NT2/D1 (cell line): ENCODE results near the gene FBXO48.

Experiments used
- DNase-seq: peaks from one replicate; pipeline ENCODE4 v3.0.0-alpha.2; 2011; ENCODE audit warnings: low read depth, low spot score
- H3K27me3 ChIP-seq: 2 replicates; pipeline ENCODE4 v1.6.0; 2011; ENCODE audit warnings: mild to moderate bottlenecking; ENCODE audit not compliant: insufficient read length, insufficient read depth
- H3K36me3 ChIP-seq: 2 replicates; pipeline ENCODE4 v1.6.1; 2011; ENCODE audit warnings: mild to moderate bottlenecking, low read length, mixed read lengths; ENCODE audit not compliant: insufficient read depth, insufficient read length
- H3K4me1 ChIP-seq: 2 replicates; pipeline ENCODE4 v1.5.1; 2011; ENCODE audit not compliant: insufficient read depth, insufficient read length
- H3K4me3 ChIP-seq: 2 replicates; pipeline ENCODE4 v1.5.1; 2011; ENCODE audit warnings: low read depth; ENCODE audit not compliant: insufficient read length
- H3K9ac ChIP-seq: 2 replicates; pipeline ENCODE4 v1.6.0; 2011; ENCODE audit warnings: low read depth; ENCODE audit not compliant: insufficient read length
- H3K9me3 ChIP-seq: 2 replicates; pipeline ENCODE4 v1.5.1; 2011; ENCODE audit warnings: mild to moderate bottlenecking, low read length; ENCODE audit not compliant: insufficient read depth
- SUZ12 ChIP-seq: IDR thresholded peaks from 2 replicates; pipeline ENCODE4 v1.6.1; 2011; ENCODE audit not compliant: insufficient read length, insufficient read depth; ENCODE audit errors: extremely low read depth
- YY1 ChIP-seq: IDR thresholded peaks from 2 replicates; pipeline ENCODE4 v1.6.1; 2011; ENCODE audit not compliant: insufficient read length, insufficient read depth
- ZNF274 ChIP-seq: IDR thresholded peaks from 2 replicates; pipeline ENCODE4 v1.6.1; 2011; ENCODE audit warnings: mild to moderate bottlenecking, low read depth, low read length

FBXO48 gene, protein sequence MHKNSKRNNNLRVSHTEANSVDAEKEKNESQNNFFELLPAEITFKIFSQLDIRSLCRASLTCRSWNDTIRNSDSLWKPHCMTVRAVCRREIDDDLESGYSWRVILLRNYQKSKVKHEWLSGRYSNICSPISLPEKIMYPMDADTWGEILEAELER

DNA sequence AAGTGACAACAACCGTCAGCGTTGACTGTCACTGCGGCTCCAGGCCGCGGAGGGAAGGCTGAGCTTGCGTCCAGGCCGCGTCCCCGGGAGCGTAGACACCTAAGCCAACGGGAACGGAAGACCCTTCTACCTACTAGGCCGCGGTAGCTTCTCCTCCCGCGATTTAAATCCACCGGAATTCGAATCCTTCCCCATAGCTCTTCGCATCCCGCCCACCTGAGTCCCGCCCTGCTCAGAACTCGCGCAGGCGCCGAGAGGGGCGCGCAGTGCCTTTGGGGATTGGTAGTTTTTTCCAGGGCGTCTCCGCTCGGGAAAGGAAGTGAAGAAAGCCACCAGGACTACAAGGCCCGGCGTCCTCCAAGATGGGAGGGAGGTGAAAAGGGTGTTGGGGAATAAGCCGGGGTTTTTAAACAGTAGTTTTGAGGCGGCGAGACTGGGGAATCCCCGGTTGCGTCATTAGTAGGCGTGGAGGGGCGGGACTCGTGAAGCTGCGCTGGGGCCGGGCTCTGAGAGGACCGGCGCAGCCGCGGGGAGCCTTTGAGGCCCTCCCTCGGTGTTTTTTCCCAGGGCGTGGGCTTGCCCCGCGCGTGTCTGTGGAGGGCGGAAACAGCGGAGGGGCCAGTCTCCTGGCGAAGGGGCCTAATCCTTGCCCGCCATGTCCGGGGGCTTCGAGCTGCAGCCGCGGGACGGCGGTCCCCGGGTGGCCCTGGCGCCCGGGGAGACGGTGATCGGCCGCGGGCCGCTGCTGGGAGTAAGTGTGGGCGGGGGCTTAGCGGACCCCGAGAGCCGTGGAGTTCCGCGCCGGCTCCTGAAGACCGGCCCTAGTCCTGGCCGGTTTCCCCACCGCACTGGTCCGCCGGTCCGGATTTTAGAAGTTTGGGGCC, at the start of gene FBXO48, which contains the start of gene APLF:
FBXO48 (minus strand) TSS at position 218 of the 884 bp plus-strand sequence. CDS start 2,149 bp downstream, outside the sequence.
APLF (plus strand) TSS at position 509 of the 884 bp plus-strand sequence; CDS start at position 656, 147 bp downstream.
- H3K36me3 ChIP-seq: no peaks in the 10 kb centered on the region
- H3K9me3 ChIP-seq: no peaks in the 10 kb centered on the region
- peak; percentile 96 for DNase-seq
- peak within 1 kb of the TSS; percentile 95 for H3K4me3 ChIP-seq
- TF ChIP-seq YY1 (no peak), ZNF274 (no peak), SUZ12 (no peak)
- no peaks in the 10 kb centered on the region for H3K4me1 ChIP-seq
- peak within 1 kb of the TSS; percentile 87 for H3K9ac ChIP-seq
- H3K27me3 ChIP-seq: no peaks in the 10 kb centered on the region

DNA sequence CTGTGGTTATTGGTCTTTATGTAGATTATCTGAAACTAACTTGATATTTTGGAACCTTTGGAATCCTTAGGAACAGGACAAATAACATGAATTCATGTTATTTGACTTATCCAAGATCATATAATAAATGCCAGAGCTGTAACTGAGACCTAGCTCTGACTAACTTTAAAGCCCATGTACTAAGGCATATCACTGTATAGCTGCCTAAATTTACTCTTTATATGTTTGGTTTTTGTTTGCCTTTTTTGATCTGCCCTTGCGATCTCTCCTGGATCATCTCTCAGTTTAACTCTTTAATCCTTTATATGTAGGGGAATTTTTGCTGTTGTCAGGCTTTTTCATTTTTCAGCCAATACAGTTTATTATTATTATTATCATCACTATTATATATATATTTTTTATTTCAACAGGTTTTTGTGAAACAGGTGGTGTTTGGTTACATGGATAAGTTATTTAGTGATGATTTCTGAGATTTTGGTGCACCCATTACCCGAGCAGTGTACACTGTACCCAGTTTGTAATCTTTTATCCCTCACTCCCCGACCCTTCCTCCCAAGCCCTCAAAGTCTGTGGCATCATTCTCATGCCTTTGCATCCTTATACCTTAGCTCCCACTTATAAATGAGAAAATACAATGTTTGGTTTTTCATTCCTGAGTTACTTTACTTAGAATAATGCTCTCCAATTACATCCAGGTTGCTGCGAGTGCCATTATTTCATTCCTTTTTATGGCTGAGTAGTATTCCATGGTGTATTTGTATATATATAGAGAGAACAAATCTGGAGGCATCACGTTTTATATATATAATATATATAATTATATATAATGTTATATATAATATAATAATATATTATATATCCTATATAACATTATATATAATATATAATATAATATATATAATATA, 49.2 kb upstream of the FBXO48 start:
- H3K27me3 ChIP-seq: no peaks in the 10 kb centered on the region
- TF ChIP-seq SUZ12 (no peak), YY1 (no peak), ZNF274 (no peak)
- no peak overlapping the region for H3K9ac ChIP-seq
- no peaks in the 10 kb centered on the region for H3K9me3 ChIP-seq
- H3K4me1 ChIP-seq: no peaks in the 10 kb centered on the region
- no peak for DNase-seq
- no peaks in the 10 kb centered on the region for H3K36me3 ChIP-seq
- H3K4me3 ChIP-seq: no peak overlapping the region

DNA sequence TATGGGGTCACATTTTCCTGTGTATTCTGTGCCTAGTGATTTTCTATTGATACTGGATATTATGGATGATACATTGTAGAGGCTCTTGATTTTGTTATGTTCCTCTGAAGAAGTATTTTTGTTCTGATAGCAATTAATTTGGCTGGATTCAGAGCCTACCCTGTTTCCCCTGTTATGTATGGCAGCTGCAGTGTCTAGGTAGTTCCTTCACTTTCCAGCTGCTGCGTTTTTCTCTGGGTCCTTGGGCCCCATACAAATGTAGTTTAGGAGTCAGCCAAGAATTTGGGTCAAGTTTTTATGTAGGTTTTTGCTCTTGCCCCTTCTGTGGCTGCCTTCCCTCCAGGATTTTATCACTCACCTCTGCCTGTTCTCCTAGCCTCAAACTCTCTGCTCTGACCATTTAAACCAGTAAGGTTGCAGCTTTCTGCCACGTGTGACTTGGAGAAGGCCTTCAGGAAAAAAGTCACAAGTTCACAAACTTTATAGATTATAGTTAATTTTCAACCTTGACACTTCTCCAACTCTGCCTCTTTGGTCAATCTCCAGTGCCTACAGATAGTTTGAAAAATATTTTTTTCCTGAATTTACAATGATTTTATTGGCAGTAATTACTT, 47.3 kb upstream of the FBXO48 start:
- H3K9me3 ChIP-seq: no peaks in the 10 kb centered on the region
- TF ChIP-seq YY1 (no peak), ZNF274 (no peak), SUZ12 (no peak)

DNA sequence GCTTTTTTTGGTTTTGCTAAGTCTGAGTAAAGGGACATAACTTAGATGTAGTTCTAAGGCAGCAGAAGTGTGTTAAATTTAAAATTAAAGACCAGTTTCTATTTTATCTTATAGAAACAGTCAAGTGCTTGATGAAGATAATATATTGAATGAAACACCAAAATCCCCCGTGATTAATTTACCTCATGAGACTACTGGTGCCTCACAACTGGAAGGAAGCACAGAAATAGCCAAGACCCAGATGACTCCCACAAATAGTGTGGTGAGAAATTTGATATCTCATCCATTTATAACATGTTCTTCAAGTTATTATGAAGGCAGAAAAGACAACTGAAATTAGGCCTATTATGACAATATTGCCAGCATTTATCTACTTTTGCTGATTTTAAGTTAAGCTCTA, 45.9 kb upstream of the FBXO48 start:
- H3K27me3 ChIP-seq: no peaks in the 10 kb centered on the region
- no peak overlapping the region for H3K4me3 ChIP-seq
- H3K9me3 ChIP-seq: no peaks in the 10 kb centered on the region
- no peak overlapping the region for H3K9ac ChIP-seq
- TF ChIP-seq YY1: no peak
- TF ChIP-seq ZNF274: no peak
- TF ChIP-seq SUZ12: no peak
- no peaks in the 10 kb centered on the region for H3K36me3 ChIP-seq
- H3K4me1 ChIP-seq: no peaks in the 10 kb centered on the region
- no peak for DNase-seq

More for the DNA sequence above, 47.3 kb upstream of the FBXO48 start:
- H3K4me1 ChIP-seq: no peaks in the 10 kb centered on the region
- no peak overlapping the region for H3K9ac ChIP-seq
- no peaks in the 10 kb centered on the region for H3K27me3 ChIP-seq
- DNase-seq: no peak
- no peak overlapping the region for H3K4me3 ChIP-seq
- no peaks in the 10 kb centered on the region for H3K36me3 ChIP-seq

DNA sequence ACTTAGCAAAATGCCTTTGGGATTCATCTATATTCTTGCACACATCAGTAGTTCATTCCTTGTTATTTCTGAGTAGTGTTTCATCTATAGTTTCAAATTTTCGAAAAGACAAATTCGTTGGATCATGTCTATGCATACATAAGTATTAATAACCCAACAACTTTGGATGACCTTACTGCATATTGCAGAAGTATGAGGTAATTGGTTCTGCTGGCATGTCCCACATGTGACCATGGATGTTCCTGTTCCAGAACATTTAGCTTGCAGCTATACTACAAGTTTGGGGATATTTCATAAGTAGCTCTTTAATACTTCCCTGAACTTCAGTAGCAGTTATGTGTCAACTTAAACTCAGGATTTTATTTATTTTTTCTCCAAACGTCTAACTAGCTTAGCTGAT, 45.2 kb upstream of the FBXO48 start:
- Histone ChIP-seq H3K9me3 (no peaks in the 10 kb centered on the region), H3K27me3 (no peaks in the 10 kb centered on the region), H3K4me3 (no peak overlapping the region), H3K9ac (no peak overlapping the region), H3K36me3 (no peaks in the 10 kb centered on the region), H3K4me1 (no peaks in the 10 kb centered on the region)
- DNase-seq: no peak
- no peak for TF ChIP-seq SUZ12
- no peak for TF ChIP-seq ZNF274
- no peak for TF ChIP-seq YY1

DNA sequence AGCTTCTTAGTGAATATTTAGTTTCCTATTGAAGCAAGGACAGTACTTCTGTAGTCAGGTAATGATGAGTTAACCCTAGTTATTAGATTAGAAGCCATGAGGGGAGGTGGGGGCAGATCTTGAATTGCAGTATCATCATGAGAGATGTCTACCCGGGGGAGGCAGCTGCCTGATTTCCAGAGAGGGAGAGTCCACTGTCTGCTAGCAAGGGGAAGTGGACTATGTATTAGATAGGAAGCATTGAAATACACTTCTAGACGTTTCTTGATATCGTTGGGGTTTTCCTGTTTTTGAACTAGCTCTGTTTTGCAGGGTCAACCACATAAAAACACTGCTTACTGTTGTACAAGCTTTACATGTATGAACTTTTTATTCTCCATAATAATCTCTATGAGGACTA, 39.1 kb upstream of the FBXO48 start:
- H3K9me3 ChIP-seq: no peaks in the 10 kb centered on the region
- H3K27me3 ChIP-seq: no peaks in the 10 kb centered on the region
- TF ChIP-seq YY1 (no peak), ZNF274 (no peak), SUZ12 (no peak)
- no peaks in the 10 kb centered on the region for H3K36me3 ChIP-seq
- no peaks in the 10 kb centered on the region for H3K4me1 ChIP-seq
- no peak overlapping the region for H3K4me3 ChIP-seq
- no peak overlapping the region for H3K9ac ChIP-seq
- no peak for DNase-seq
